ENCODE data around the gene PLD6. TPM values are rescaled to one million over a fixed set of nuclear protein-coding genes. Genes with fewer than 3 reads are reported as not detected.

PLD6 gene
- total RNA-seq, 6 donors from 2014 or later, result 2.3 to 5.0 (median 3.4) TPM

DNA sequence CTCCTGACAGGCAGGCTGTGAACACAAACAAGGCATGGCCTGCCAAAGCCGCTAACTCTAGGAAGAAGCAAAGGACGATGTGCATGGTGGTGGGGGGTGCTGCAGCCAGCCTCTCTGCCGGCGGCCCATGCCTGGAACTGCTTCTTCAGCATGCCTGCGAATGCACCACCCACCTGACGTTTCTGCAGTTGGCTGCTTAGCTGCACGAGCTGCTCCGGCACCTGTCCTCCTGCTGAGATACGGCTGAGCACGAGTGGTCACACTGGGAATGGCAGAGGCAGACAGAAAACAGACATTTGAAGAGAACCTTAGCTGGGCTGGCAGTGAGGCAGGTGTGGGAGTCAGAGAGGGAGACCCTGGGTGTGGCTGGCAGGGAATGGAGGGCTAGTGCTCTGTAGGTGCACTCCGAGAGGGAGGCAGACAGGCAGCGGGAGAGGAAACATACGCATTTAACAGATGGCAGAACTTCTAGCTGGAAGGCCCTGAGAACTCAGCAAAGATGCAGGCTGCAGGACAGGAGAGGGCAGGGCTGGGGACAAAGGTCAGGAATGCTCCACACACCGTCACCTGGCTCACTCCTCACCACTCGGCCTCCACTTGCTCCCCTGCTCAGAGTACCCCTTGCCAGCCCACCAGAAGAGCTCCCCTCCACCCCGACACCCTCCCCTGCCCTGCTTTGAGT is 25.6 kb upstream of the PLD6 start:
- TF ChIP-seq POLR2AphosphoS5 (IDR thresholded peaks at IDR 0.05), result no peak
- no peak for TF ChIP-seq POLR2A (IDR thresholded peaks at IDR 0.05)
- no peak for TF ChIP-seq EP300 (IDR thresholded peaks at IDR 0.05)
- TF ChIP-seq CTCF (IDR thresholded peaks at IDR 0.05), result no peak
- Histone ChIP-seq H3K36me3 (peaks cover 20 to 62% (median 58%) of the 10 kb centered on the region in 4 donors), H3K27me3 (no peaks in the 10 kb centered on the region), H3K9me3 (no peaks in the 10 kb centered on the region), H3K27ac (no peak overlapping the region), H3K4me3 (no peak overlapping the region), H3K4me1 (peaks cover 17 to 26% (median 20%) of the 10 kb centered on the region in 4 donors)
- ATAC-seq (ENCODE audit: low FRiP score in 2 of 2) (no peak), DNase-seq (no peak)
- WGBS, 2 donors, result 86 to 92% methylated on average over 15 to 16 of the region's 16 CpGs

DNA sequence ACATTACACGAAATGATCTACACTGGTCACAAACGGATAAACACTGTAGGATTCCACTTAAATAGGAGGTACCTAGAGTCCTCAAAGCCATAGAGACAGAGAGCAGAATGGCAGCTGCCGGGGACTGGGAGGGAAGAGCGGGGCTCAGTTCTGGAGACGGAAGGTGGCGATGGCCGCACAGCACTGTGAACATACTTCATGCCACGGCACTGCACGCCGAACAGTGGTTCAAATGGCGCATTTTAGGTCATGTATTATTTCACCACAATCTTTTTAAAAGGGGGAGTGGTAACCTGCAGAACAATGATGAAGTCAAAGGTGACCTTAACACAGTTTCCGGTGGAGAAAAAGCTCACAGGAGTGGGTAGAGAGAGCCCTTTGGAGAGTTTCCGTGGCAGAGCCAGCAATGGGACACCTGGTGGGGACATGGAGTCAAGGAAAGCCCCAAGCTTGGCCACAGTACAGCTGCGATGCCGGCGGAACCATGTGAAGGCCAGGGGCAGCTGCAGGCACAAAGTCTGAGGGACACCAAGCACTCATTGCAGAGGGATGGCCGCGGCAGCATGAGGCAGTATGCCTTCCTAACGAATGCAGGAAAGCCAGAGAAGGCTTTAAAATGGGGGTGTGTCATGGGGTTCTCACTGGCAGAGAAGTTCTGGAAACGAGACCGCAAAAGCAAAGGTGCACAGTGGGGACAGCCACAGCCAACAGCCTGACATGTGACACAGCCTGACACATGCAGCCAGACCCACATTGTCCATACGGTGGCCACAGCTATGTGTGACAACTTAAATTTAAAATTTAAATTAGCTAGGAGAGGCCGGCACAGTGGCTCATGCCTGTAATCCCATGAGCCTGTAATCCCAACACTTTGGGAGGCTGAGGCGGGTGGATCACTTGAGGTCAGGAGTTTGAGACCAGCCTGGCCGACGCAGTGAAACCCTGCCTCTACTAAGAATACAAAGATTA is 23.6 kb upstream of the PLD6 start:
- WGBS, 2 donors, result 90 to 91% methylated on average over 24 to 26 of the region's 26 CpGs

GRCh38 chr17:17228521-17229279 is 22.6 kb upstream of the PLD6 start:
- peak in 1 of 2 donors; percentile 68 for DNase-seq

More for the DNA sequence above, 23.6 kb upstream of the PLD6 start:
- H3K4me1 ChIP-seq, result peaks cover 3 to 10% (median 7%) of the 10 kb centered on the region in 4 donors
- DNase-seq (no peak), ATAC-seq (ENCODE audit: low FRiP score in 2 of 2) (no peak)
- no peak for TF ChIP-seq CTCF (IDR thresholded peaks at IDR 0.05)
- no peak for TF ChIP-seq POLR2AphosphoS5 (IDR thresholded peaks at IDR 0.05)
- no peak for TF ChIP-seq POLR2A (IDR thresholded peaks at IDR 0.05)
- TF ChIP-seq EP300 (IDR thresholded peaks at IDR 0.05), result no peak
- H3K27me3 ChIP-seq, result no peaks in the 10 kb centered on the region
- no peak overlapping the region for H3K27ac ChIP-seq
- no peaks in the 10 kb centered on the region for H3K9me3 ChIP-seq
- H3K36me3 ChIP-seq, result peaks cover 38 to 82% (median 79%) of the 10 kb centered on the region in 4 donors
- no peak overlapping the region for H3K4me3 ChIP-seq

More at GRCh38 chr17:17228521-17229279, 22.6 kb upstream of the PLD6 start:
- Histone ChIP-seq H3K4me1 (peaks cover 0 to under 1% (median 0%) of the 10 kb centered on the region in 4 donors), H3K9me3 (no peaks in the 10 kb centered on the region), H3K36me3 (peaks cover 41 to 92% (median 89%) of the 10 kb centered on the region in 4 donors), H3K4me3 (no peak overlapping the region), H3K27ac (no peak overlapping the region), H3K27me3 (no peaks in the 10 kb centered on the region)
- 90 to 94% methylated on average over 16 to 17 of the region's 17 CpGs for WGBS, 2 donors
- ATAC-seq (ENCODE audit: low FRiP score in 2 of 2), result peak in 1 of 2 donors; percentile 19
- TF ChIP-seq POLR2A (IDR thresholded peaks at IDR 0.05), result no peak
- TF ChIP-seq POLR2AphosphoS5 (IDR thresholded peaks at IDR 0.05), result no peak
- no peak for TF ChIP-seq CTCF (IDR thresholded peaks at IDR 0.05)
- no peak for TF ChIP-seq EP300 (IDR thresholded peaks at IDR 0.05)

Data from upper lobe of left lung (tissue), 6 donors.